Activated CD8-positive, alpha-beta memory T cell treated with anti-CD3 and anti-CD28 coated beads, Interleukin-2, amount 50 U/mL, for 24 hours (primary cell): Measurements from ENCODE around the gene AMPD3.

Source experiments
- DNase-seq: peaks from one replicate; pipeline ENCODE4 v3.0.0-alpha.2; 2020; ENCODE audit errors: extremely low read depth

AMPD3 gene

GRCh38 chr11:10438458-10438857 is 16.6 kb upstream of the AMPD3 start:
- no peak for DNase-seq

- no peak for DNase-seq
Observed at GRCh38 chr11:10439351-10439750, 15.7 kb upstream of the AMPD3 start.

- no peak for DNase-seq
Observed at GRCh38 chr11:10439924-10440323, 15.1 kb upstream of the AMPD3 start.

GRCh38 chr11:10440401-10440800 is 14.7 kb upstream of the AMPD3 start:
- DNase-seq: no peak

- no peak for DNase-seq
Observed at GRCh38 chr11:10441091-10441490, 14.0 kb upstream of the AMPD3 start.

GRCh38 chr11:10441652-10442503 is 13.2 kb upstream of the AMPD3 start:
- no peak for DNase-seq

- no peak for DNase-seq
Observed at GRCh38 chr11:10443152-10443551, 11.9 kb upstream of the AMPD3 start.

- DNase-seq: no peak
Observed at GRCh38 chr11:10443721-10444235, 11.3 kb upstream of the AMPD3 start.

- no peak for DNase-seq
Observed at GRCh38 chr11:10444725-10445315, 10.2 kb upstream of the AMPD3 start.

GRCh38 chr11:10447445-10447844 is 7.6 kb upstream of the AMPD3 start:
- DNase-seq: no peak

- no peak for DNase-seq
Observed at GRCh38 chr11:10450462-10451425, 4.3 kb upstream of the AMPD3 start.

- DNase-seq: no peak
Observed at GRCh38 chr11:10451426-10452116, 3.5 kb upstream of the AMPD3 start.

- DNase-seq: no peak
Observed at GRCh38 chr11:10452211-10452767, 2.8 kb upstream of the AMPD3 start.

GRCh38 chr11:10453261-10453660 is 1.8 kb upstream of the AMPD3 start:
- no peak for DNase-seq

- DNase-seq: peak; percentile 53
Observed at GRCh38 chr11:10455637-10456487, 798 bp downstream of the AMPD3 start.

GRCh38 chr11:10456519-10456918 is 1.5 kb downstream of the AMPD3 start:
- no peak for DNase-seq

GRCh38 chr11:10457901-10458300 is 2.8 kb downstream of the AMPD3 start:
- DNase-seq: no peak

- DNase-seq: no peak
Observed at GRCh38 chr11:10459029-10459970, 4.2 kb downstream of the AMPD3 start.
